KMS-11 (cell line): Measurements from ENCODE around the gene LINC00305.
A peak's percentile ranks its signal among the peaks of the same experiment; 100 is the strongest.

Experiments used
- H2AFZ ChIP-seq: fragments of 200-600 bp; sonication (generic); 2 replicates; pipeline ENCODE4 v1.6.1; 2016; ENCODE audit warnings: antibody characterized with exemption, mixed run types, low read depth
- H3K27ac ChIP-seq: fragments of 200-600 bp; sonication (generic); 2 replicates; pipeline ENCODE4 v1.6.1; 2016; ENCODE audit warnings: mild to moderate bottlenecking, mixed run types
- H3K27me3 ChIP-seq: fragments of 200-600 bp; sonication (generic); 2 replicates; pipeline ENCODE4 v1.6.1; 2017; ENCODE audit warnings: mild to moderate bottlenecking, low read depth, mixed run types, moderate library complexity; ENCODE audit not compliant: insufficient read depth
- H3K36me3 ChIP-seq: fragments of 200-600 bp; sonication (generic); 2 replicates; pipeline ENCODE4 v1.6.1; 2017; ENCODE audit warnings: mild to moderate bottlenecking, mixed run types; ENCODE audit not compliant: insufficient read depth
- H3K4me1 ChIP-seq: fragments of 200-600 bp; sonication (generic); 2 replicates; pipeline ENCODE4 v1.6.1; 2016; ENCODE audit warnings: mild to moderate bottlenecking, low read depth, mixed run types; ENCODE audit not compliant: poor library complexity, severe bottlenecking
- H3K4me2 ChIP-seq: fragments of 200-600 bp; sonication (generic); 2 replicates; pipeline ENCODE4 v1.7.0; 2016; ENCODE audit warnings: mild to moderate bottlenecking, mixed run types
- H3K4me3 ChIP-seq: fragments of 200-600 bp; sonication (generic); IDR thresholded peaks from 2 replicates; pipeline ENCODE4 v1.6.1; 2017; ENCODE audit warnings: low read depth, low read length, mixed read lengths; ENCODE audit not compliant: insufficient read depth
- H3K79me2 ChIP-seq: fragments of 200-600 bp; sonication (generic); 2 replicates; pipeline ENCODE4 v1.6.1; 2016; ENCODE audit warnings: low read depth, mixed run types; ENCODE audit not compliant: insufficient read depth
- H3K9ac ChIP-seq: fragments of 200-600 bp; sonication (generic); 2 replicates; pipeline ENCODE4 v1.6.1; 2016; ENCODE audit warnings: mild to moderate bottlenecking, mixed run types
- H4K20me1 ChIP-seq: fragments of 200-600 bp; sonication (generic); 2 replicates; pipeline ENCODE4 v1.6.1; 2016; ENCODE audit warnings: mild to moderate bottlenecking, mixed run types; ENCODE audit not compliant: insufficient read depth
- TF ChIP-seq, protein P1 (sequence below): fragments of 200-600 bp; sonication (generic); conservative IDR thresholded peaks from 2 replicates; pipeline ENCODE4 v1.6.1; 2017; ENCODE audit warnings: low read depth, mild to moderate bottlenecking, antibody characterized with exemption, low read length, moderate library complexity, mixed read lengths

Gene LINC00305

DNA sequence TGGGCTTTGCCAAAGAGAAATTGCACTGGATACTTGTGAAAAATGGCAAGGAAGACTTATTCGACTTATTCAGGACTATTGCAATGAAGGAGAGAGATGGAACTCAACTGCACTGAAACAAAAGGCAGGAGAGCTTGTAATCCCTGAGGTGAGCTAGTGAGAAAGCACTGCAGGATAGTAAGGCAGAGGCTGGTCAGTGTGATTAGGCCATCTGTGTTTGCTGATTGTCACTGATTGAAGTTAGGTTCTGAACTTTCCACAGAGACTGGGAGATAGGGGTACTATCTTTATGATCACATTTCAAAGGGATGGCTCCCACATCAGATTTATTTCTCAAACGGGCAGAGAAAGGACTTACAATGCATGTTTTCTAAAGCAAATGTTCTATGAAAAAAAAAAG is 96.1 kb downstream of the LINC00305 start:
- H3K79me2 ChIP-seq, result no peaks in the 10 kb centered on the region
- H4K20me1 ChIP-seq, result no peaks in the 10 kb centered on the region
- no peaks in the 10 kb centered on the region for H3K36me3 ChIP-seq
- TF ChIP-seq, protein P1, sequence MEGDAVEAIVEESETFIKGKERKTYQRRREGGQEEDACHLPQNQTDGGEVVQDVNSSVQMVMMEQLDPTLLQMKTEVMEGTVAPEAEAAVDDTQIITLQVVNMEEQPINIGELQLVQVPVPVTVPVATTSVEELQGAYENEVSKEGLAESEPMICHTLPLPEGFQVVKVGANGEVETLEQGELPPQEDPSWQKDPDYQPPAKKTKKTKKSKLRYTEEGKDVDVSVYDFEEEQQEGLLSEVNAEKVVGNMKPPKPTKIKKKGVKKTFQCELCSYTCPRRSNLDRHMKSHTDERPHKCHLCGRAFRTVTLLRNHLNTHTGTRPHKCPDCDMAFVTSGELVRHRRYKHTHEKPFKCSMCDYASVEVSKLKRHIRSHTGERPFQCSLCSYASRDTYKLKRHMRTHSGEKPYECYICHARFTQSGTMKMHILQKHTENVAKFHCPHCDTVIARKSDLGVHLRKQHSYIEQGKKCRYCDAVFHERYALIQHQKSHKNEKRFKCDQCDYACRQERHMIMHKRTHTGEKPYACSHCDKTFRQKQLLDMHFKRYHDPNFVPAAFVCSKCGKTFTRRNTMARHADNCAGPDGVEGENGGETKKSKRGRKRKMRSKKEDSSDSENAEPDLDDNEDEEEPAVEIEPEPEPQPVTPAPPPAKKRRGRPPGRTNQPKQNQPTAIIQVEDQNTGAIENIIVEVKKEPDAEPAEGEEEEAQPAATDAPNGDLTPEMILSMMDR, result no peak
- no peak overlapping the region for H3K4me2 ChIP-seq
- no peaks in the 10 kb centered on the region for H3K4me1 ChIP-seq
- H3K27ac ChIP-seq, result no peak overlapping the region
- no peak overlapping the region for H2AFZ ChIP-seq
- H3K9ac ChIP-seq, result no peak overlapping the region
- no peak overlapping the region for H3K4me3 ChIP-seq
- no peaks in the 10 kb centered on the region for H3K27me3 ChIP-seq

DNA sequence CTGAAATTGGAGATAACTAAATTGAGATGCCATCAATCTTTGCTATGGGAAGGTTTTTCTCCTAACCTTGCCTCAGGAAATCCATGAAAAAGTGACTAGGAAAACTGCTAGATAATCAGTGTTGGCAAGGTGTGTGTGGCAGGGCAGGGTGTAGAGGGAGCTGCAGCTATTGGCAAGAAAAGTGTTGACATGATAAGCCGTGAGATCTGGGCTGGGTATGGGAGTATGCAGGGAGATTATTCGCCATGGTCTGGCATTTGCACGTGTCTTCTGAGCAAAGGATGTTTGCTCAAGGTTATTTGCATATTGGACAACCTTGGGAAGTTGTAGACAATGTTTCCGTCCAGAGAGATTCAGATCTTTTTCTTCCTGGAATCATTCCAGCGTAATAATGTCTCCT is 104.3 kb downstream of the LINC00305 start:
- no peak overlapping the region for H3K27ac ChIP-seq
- TF ChIP-seq, protein P1, result no peak
- H3K79me2 ChIP-seq, result no peaks in the 10 kb centered on the region
- H3K4me1 ChIP-seq, result no peaks in the 10 kb centered on the region
- H3K36me3 ChIP-seq, result no peaks in the 10 kb centered on the region
- H3K27me3 ChIP-seq, result no peaks in the 10 kb centered on the region
- no peak overlapping the region for H3K9ac ChIP-seq
- H3K4me3 ChIP-seq, result no peak overlapping the region
- H4K20me1 ChIP-seq, result no peaks in the 10 kb centered on the region
- H3K4me2 ChIP-seq, result no peak overlapping the region
- H2AFZ ChIP-seq, result no peak overlapping the region

DNA sequence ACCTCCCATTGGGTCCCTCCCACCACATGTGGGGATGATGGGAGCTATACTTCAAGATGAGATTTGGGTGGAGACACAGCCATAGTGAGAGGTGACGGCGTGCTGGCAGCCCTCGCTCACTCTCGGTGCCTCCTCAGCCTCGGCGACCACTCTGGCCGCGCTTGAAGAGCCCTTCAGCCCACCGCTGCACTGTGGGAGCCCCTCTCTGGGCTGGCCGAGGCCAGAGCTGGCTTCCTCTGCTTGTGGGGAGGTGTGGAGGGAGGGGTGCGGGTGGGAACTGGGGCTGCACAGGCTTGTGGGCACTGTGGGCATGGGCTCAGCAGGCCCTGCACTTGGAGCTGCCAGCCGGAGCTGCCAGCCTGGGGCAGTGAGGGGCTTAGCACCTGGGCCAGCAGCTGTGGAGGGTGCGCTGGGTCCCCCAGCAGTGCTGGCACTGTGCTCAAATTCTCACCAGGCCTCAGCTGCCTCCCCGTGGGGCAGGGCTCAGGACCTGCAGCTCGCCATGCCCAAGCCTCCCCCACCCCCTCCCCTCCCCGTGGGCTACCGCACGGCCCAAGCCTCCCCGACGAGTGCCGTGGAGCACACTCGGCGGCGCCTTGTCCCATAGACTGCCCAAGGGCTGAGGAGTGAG is 106.0 kb downstream of the LINC00305 start:
- H3K4me1 ChIP-seq, result no peaks in the 10 kb centered on the region
- no peaks in the 10 kb centered on the region for H4K20me1 ChIP-seq
- H2AFZ ChIP-seq, result no peak overlapping the region
- no peak overlapping the region for H3K4me3 ChIP-seq
- H3K4me2 ChIP-seq, result no peak overlapping the region
- H3K27me3 ChIP-seq, result no peaks in the 10 kb centered on the region
- H3K9ac ChIP-seq, result no peak overlapping the region
- H3K79me2 ChIP-seq, result no peaks in the 10 kb centered on the region
- no peak overlapping the region for H3K27ac ChIP-seq
- H3K36me3 ChIP-seq, result no peaks in the 10 kb centered on the region
- TF ChIP-seq, protein P1, result no peak

DNA sequence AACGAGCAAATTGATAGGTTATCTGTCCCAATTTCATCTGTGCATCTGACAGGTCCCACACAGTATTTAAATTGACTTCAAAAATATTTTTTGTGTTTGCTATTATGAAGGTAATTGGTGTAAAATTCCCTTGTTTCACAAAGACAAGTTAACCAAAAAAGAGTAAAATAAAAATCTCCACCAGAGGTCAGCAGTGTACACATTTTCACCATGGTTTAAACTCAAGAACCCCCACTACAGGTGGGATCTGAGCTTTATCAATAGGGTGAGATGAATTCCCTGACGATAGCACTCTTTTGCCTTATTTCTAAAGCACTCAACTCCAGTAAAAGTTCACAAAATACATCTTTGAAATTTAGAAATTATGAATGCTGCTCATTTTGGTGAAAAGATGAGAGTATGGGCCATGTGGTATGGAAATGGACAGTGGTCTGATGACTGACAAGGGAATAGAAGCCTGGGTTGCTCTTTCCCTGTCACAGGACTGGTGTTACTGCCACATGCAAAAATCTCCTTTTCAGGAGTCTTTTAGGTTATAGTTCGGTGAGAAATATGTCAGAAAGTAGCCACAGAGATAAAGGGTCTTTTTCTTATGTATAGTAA is 111.0 kb downstream of the LINC00305 start:
- no peaks in the 10 kb centered on the region for H3K36me3 ChIP-seq
- H3K27ac ChIP-seq, result no peak overlapping the region
- H3K4me3 ChIP-seq, result no peak overlapping the region
- no peaks in the 10 kb centered on the region for H3K4me1 ChIP-seq
- no peak overlapping the region for H2AFZ ChIP-seq
- H3K27me3 ChIP-seq, result no peaks in the 10 kb centered on the region
- no peaks in the 10 kb centered on the region for H3K79me2 ChIP-seq
- no peak overlapping the region for H3K4me2 ChIP-seq
- no peak overlapping the region for H3K9ac ChIP-seq
- TF ChIP-seq, protein P1, result peak; percentile 92
- H4K20me1 ChIP-seq, result no peaks in the 10 kb centered on the region
